Stimulated activated CD8-positive, alpha-beta memory T cell treated with anti-CD3 and anti-CD28 coated beads, Interleukin-4, amount 100 ng/mL, for 4 hours (primary cell): ENCODE data around the gene SLC6A18.

Experiments used
- DNase-seq, 2 donors: peaks; one replicate each; pipeline ENCODE4 v3.0.0-alpha.2; 2020; ENCODE audit warnings: low read depth in 2 of 2, low spot score in 1 of 2

The SLC6A18 gene

GRCh38 chr5:1203311-1203967 lies 21.7 kb upstream of the SLC6A18 start:
- no peak for DNase-seq

DNA sequence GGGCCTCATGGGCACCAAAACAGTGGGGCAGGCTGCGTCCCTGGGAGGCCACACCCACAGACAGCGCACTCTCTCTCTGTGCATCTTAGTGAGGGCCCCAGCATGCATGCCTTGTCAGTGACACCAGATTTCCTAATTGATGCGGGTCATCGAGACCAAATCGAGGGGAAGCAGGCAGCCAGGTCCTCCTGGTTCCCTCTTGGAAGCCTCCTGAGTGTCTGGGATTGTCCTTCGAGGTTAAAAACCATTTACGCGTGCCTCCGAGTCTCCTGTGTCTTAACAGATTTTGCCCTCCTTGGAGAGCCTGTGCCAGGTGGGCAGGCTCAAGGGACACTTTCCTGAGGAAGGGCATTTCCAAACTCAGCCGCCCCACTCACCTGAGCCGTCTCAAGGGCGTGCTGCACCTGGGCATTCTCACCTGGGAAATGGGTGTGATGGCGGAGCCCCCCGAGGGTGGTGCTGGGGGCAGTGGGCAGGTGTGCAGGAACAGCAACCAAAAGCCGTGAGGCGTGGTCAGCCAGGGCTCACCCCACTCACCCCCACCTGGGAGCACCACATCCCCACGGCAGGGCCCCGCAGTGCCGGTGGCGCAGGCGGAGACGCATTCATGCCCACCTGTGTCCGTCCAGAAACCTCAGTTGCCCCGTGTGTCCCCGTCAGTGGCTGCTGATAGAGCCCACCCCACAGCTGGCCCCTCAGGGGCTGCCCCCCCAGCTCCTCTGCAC lies 21.1 kb upstream of the SLC6A18 start:
- no peak for DNase-seq

GRCh38 chr5:1204693-1205242 lies 20.4 kb upstream of the SLC6A18 start:
- no peak for DNase-seq

DNA sequence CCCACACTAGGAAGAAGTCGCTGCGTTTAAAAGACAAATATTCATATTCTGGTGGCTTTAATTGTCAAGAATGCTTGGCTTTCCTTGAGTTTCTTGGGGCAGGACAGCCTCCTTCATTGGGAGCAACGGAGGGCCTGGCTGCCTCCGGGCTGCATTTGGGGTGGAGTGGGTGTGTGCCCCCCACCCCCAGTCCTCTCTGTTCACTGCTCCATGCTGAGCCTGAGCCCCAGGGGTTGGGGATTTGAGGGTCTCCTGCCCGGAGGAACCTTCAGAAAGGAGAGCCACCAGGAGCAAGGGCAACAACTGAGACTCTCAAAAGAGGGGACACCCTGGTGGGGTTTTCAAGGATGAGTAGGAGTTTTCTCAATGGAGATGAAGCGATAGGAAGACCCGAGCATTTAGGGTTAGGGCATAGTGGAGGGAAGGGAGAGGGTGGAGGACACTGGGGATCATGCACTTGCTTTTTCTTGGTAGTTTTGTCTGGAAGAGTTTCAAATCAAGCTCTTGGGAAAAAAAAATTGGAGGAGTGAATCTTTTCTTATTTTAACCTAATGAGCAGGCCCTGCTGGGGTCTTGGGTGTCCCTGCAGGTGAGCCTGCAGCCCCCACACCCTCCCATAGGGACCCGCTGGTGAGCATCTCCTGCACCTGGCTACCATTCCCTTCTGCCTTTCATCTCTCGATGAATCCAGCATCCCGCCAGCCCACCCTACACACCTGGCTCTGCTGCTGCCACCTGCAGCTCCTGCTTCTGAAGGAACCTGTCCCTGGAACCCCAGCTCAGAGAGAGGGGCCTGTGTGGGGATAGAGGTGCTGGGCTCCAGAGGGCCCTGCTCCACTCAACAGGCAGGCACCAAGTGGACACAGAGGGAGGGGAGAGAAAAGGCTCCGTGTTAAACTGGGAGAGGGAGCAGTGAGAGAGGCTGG lies 19.7 kb upstream of the SLC6A18 start:
- no peak for DNase-seq

DNA sequence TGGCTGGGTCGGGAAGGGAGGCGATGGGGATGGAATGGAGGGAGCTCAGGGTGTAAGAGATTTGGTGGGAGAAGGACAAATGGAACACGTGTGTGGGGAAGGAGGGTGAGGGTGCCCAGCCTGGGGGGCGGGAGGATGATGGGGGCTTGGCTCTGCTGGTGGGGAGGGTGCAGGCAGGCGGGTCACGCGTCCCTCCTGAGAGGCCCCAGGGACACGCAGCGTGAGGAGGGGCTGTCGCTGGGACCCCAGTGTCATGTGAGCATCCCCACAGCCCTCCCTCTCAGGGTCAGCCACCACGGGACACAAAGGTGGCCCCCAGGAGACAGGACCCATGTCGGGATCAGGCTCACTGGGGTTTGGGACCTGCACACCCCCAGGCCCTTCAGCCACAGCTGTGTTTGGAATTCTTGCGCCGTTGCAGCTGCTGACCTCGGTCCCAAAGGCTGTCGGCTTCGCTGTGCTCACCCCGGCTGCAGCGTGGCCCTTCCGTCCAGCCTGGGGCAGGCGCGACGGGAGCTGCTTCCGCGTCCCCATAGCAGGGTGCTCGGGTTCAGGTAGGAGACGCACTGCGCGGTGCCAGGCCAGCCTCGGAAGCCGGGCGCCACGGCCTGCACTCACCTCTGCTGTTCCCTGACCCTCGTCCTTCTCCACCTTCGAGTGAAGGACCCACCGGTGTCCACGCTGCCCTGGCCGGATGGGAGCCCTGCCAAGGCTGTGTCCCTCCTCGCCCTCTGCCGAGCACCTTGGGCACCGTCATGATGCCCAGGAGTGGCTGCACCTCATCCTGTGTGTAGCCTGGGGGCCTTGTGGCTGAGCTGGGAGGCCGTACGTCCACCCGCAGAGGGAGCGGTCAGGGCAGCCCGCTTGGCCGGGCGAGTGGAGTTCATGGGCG lies 18.4 kb upstream of the SLC6A18 start:
- DNase-seq = no peak

GRCh38 chr5:1207555-1207954 lies 17.6 kb upstream of the SLC6A18 start:
- DNase-seq = no peak

- DNase-seq = no peak
These were observed 16.9 kb upstream of the SLC6A18 start for GRCh38 chr5:1208221-1208742.

GRCh38 chr5:1208743-1209488 lies 16.3 kb upstream of the SLC6A18 start:
- no peak for DNase-seq

GRCh38 chr5:1209489-1209852 lies 15.7 kb upstream of the SLC6A18 start:
- DNase-seq = no peak

GRCh38 chr5:1209896-1210776 lies 15.0 kb upstream of the SLC6A18 start:
- DNase-seq = no peak

DNA sequence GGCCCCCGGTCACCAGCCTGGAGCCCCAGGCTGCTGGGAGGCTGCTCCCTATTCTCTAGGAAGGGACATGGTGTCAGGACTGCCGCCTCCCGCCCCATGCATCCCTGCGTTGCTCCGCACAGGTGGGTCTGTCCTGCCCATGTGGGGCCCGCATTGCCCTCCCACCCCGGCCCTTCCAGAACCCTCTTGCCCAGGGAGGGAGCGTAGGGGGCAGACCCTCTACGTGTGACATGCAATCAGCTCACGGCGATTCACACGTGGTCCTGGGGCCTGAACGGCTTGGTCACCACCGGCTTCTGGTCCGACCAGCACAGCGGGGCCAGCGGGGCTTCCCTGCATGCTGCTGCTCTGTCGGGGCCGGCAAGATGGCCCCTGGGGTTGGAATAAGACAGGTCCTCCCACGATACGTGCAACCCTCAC lies 14.3 kb upstream of the SLC6A18 start:
- no peak for DNase-seq

DNA sequence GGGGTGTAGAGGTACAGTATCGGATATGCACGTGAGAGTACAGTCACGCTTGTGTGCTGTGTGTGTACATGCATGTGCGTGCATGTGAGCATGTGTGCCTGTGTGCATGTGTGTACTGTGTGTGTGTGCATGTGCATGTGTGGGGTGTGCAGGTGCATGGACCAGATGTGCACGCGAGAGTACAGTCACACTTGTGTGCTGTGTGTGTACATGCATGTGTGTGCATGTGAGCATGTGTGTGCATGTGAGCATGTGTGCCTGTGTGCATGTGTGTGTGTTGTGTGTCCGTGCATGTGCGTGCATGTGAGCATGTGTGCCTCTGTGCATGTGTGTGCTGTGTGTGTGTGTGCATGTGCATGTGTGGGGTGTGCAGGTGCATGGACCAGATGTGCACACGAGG lies 13.5 kb upstream of the SLC6A18 start:
- DNase-seq = no peak

DNA sequence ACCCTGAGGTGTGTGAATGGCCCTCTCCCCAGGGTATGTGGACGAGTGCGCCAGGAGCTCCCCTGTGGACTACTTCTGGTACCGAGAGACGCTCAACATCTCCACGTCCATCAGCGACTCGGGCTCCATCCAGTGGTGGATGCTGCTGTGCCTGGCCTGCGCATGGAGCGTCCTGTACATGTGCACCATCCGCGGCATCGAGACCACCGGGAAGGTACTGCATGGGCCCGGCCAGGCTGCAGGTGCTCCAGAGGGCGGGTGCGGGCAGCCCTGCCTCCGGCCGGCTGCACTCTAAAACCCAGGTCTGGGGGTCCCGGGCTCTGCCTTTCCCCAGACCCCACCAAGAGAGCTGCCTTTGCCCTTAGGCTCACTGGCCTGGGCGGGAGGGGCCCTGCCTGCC lies 12.9 kb upstream of the SLC6A18 start:
- DNase-seq = no peak

DNA sequence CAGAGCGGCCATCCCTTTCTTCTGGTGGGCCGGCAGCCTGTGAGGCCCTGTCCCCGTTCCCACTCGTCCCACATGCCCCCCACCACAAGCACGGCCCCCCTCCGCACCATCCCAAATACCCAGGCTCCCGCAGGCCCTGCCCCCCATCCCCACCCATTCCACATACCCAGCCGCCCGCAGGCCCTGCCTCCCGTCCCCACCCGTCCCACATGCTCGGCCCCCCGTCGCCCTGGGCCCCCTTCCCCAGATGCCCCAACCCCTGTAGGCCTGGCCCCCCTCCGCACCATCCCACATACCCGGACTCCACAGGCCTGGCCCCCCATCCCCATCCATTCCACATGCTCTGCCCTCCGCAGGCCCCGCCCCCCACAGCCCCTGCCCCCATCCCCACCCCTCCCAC lies 12.3 kb upstream of the SLC6A18 start:
- DNase-seq = no peak

- no peak for DNase-seq
These were observed 11.5 kb upstream of the SLC6A18 start for GRCh38 chr5:1213508-1214162.

- no peak for DNase-seq
These were observed 10.8 kb upstream of the SLC6A18 start for GRCh38 chr5:1214163-1214935.

- DNase-seq = no peak
These were observed 10.3 kb upstream of the SLC6A18 start for GRCh38 chr5:1214936-1215220.
